ENCODE data around the gene C16orf54.
A peak's percentile ranks its signal among the peaks of the same experiment; 100 is the strongest.
"Not testable (repeated sequence)": the region's sequence is repeated elsewhere in the genome, so short reads cannot be mapped to it uniquely, and the experiment has no call there.

The C16orf54 gene

GRCh38 chr16:29745853-29746345 lies at the start of gene C16orf54:
Gene C16orf54 (minus strand): TSS chr16:29745990. CDS start chr16:29744951, 1,039 bp downstream.
- DNase-seq (ENCODE audit: low read depth in 2 of 2), result peak; percentile 54 to 76

DNA sequence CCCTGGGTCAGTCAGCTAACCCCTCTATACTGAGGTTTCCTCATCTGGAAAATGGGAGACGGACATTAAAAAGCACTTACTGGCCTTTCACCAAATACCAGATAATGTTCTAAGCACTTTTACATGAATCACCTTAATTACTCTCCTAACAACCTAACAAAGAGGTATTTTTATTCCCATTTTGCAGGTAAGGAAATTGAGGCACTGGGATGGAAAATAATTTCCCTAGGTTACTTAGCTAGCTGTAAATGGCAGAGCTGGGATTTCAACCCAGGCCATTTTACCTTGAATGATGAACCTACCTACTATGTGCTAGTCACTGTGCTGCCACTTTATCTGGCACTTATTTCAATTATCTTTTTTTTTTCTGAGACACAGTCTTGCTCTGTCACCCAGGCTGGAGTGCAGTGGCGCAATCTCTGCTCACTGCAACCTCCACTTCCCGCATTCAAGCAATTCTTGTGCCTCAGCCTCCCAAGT lies 48.5 kb upstream of the C16orf54 start:
- no peak for DNase-seq (ENCODE audit: low read depth in 2 of 2)

DNA sequence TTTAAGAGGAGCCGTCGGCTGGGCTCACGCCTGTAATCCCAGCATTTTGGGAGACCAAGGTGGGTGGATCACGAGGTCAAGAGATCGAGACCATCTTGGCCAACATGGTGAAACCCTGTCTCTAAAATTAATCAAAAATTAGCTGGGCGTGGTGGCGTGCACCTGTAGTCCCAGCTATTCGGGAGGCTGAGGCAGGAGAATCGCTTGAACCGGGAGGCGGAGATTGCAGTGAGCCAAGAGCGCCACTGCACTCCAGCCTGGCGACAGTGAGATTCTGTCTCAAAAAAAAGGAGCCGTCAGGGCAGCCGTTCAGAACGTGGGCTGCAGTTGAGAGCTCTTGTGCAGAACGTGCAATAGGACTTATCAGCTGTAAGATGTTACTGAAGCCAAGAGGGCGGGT lies 47.4 kb upstream of the C16orf54 start:
- not testable (repeated sequence) for DNase-seq (ENCODE audit: low read depth in 2 of 2)

DNA sequence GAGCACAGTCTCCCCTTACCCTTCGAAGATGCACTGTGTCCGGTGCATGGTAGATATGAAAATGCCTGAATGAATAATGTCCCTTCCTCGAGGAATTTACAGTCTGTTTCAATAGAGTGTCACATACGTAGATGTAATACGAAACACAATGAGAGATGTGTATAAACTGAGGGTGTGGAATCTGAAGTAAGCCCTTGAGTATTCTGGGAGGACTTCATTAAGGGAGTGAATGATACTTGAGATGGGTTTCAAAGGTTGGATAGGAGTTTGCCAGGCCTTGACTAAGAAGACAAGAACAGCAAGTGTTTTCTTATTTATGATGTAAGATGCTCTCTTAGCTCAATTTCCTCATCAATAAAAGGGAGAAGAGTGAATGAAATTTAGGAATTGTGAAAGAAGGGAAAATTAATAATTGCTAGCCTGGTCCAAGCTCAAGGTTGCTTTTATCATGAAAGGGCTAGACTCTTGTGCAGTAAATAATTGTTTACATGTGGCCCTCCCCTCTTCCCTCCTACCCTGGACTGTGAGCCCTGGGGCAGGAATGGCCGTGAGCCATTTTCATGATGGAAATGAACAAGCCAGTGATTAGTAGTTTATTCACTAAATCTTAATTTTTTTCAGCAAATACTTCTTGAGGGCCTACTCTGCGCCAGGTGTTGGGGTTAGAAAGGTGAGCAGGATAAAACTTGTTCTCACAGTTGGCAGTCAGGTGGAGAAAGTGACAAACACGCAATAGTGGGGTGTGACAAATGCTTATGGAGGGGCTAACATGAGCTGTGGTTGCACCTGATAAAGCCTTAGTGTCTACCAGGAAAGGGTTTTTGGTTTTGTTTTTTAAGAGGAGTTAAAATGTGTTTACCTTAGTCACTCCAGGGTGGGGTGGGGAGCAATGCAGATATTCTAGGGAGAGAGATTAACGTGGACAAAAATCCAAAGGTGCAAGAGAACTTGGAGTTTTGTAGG lies 46.3 kb upstream of the C16orf54 start:
- no peak for DNase-seq (ENCODE audit: low read depth in 2 of 2)

- no peak for DNase-seq (ENCODE audit: low read depth in 2 of 2)
Measured at GRCh38 chr16:29790949-29791844, 45.4 kb upstream of the C16orf54 start.

GRCh38 chr16:29790183-29790948 lies 44.6 kb upstream of the C16orf54 start, which contains the start of gene KIF22:
Gene KIF22 (plus strand): TSS chr16:29790751. CDS start chr16:29790760, 9 bp downstream.
- DNase-seq (ENCODE audit: low read depth in 2 of 2), result peak; percentile 100

- DNase-seq (ENCODE audit: low read depth in 2 of 2), result no peak
Measured at GRCh38 chr16:29789775-29790182, 44.0 kb upstream of the C16orf54 start.

DNA sequence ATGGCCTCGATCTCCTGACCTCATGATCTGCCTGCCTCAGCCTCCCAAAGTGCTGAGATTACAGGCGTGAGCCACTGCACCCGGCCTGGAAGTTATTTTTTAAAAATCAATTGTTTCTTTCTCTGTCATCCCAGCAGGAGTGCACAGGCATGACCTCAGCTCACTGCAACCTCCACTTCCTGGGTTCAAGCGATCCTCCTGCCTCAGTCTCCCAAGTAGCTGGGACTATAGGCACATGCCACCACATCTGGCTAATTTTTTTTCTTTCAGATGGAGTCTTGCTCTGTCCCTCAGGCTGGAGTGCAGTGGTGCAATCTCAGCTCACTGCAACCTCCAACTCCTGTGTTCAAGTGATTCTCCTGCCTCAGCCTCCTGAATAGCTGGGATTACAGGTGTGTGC lies 41.4 kb upstream of the C16orf54 start:
- DNase-seq (ENCODE audit: low read depth in 2 of 2), result not testable (repeated sequence)

GRCh38 chr16:29784901-29785500 lies 39.2 kb upstream of the C16orf54 start:
- peak; percentile 65 to 68 for DNase-seq (ENCODE audit: low read depth in 2 of 2)

DNA sequence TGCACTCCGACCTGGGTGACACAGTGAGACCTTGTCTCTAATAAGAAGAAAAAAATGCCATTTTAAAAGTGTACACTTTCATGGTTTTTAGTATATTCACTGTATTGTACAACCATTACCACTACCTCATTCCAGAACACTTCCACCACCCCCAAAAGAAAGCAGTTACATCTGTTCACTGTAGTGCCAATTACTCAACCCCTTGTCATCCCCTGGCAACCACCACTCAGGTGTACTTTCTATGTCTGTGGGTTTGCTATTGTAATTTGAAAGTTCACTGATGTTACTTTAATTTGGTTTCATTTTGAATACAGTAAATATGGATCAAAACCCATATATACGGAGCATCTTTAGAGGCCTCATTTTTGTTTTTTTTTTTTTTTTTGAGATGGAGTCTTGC lies 38.4 kb upstream of the C16orf54 start:
- DNase-seq (ENCODE audit: low read depth in 2 of 2), result peak in 1 of 2 donors; percentile 27

DNA sequence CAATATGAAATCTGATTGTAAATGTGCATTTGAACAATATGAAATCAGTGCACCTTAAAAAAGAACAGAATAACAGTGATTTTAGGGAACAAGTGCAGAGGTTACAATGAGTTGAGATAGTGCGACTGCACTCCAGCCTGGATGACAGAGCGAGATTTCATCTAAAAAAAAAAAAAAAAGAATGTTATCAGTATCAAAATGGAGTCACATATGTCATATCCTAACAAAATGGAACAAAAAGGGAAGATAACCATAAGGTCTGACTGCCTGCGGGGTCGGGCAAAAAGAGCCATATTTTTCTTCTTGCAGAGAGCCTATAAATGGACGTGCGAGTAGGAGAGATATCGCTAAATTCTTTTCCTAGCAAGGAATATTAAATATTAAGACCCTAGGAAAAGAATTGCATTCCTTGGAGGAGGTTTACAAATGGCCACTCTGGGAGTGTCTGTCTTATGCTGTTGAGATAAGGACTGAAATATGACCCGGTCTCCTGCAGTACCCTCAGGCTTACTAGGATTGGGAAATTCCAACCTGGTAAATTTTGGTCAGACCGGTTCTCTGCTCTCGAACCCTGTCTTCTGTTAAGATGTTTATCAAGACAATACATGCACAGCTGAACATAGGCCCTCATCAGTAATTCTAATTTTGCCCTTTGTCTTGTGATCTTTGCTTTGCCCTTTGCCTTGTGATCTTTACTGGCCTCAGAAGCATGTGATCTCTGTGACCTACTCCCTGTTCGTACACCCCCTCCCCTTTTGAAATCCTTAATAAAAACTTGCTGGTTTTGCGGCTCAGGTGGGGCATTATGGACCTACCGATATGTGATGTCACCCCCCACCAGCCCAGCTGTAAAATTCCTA lies 37.5 kb upstream of the C16orf54 start:
- DNase-seq (ENCODE audit: low read depth in 2 of 2), result not testable (repeated sequence)

DNA sequence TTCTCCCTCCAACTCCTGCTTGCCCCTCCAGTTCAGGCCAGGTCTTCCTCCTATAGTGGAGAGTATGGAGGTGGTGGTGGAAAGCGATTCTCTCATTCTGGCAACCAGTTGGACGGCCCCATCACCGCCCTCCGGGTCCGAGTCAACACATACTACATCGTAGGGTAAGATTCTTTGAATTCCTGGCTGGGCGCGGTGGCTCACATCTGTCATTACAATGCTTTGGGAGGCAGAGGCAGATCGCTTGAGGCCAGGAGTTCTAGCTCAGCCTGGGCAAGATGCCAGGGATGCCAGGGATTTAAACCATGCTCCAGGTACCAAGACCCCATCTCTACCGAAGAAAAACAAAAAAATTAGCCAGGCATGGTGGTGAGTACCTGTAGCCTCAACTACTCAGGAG lies 33.7 kb upstream of the C16orf54 start:
- no peak for DNase-seq (ENCODE audit: low read depth in 2 of 2)

DNA sequence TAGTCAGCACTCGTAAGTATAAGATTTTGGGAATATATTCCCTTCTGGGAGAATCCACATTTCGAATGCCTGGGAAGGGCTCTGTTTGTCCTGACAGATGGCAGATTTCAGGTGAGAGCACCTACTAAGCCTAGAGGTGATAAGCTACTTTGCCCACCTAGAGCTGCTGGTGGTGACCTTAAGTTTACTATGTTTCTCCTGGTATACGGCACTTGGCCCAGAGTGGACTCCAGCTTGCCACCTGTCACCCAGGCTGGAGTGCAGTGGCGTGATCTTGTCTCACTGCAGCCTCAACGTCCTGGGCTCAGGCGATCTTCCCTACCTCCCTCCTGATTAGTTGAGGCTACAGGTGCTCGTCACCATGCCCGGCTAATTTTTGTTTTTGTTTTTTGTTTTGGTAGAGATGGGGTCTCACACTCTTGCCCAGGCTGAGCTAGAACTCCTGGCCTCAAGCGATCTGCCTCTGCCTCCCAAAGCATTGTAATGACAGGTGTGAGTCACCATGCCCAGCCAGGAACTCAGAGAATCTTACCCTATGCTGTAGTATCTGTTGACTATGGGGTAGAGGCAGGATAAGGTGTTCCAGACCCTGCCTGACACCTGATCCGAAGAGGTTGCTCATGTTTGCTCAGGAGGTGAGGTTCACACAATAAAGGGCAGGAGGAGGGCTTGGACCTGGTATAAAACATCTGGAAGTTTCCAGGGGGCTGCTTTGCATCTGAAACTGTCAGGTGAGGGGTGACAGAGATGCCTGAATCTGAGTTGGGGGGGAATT lies 32.0 kb upstream of the C16orf54 start, which contains the start of gene ZG16:
Gene ZG16, plus strand, starts transcription at position 681 of the 775 bp plus-strand sequence. CDS start 1,011 bp downstream, outside the sequence.
- no peak for DNase-seq (ENCODE audit: low read depth in 2 of 2)

- DNase-seq (ENCODE audit: low read depth in 2 of 2), result no peak
Measured at GRCh38 chr16:29775742-29776408, 30.1 kb upstream of the C16orf54 start.

GRCh38 chr16:29774730-29775129 lies 28.9 kb upstream of the C16orf54 start:
- DNase-seq (ENCODE audit: low read depth in 2 of 2), result no peak

GRCh38 chr16:29772330-29772729 lies 26.5 kb upstream of the C16orf54 start:
- not testable (repeated sequence) for DNase-seq (ENCODE audit: low read depth in 2 of 2)

GRCh38 chr16:29770250-29770929 lies 24.6 kb upstream of the C16orf54 start:
- no peak for DNase-seq (ENCODE audit: low read depth in 2 of 2)

GRCh38 chr16:29769507-29769906 lies 23.7 kb upstream of the C16orf54 start:
- DNase-seq (ENCODE audit: low read depth in 2 of 2), result no peak
